K562 (cell line): ENCODE data around the gene CCR7. TPM values are rescaled to one million over a fixed set of nuclear protein-coding genes. Genes with fewer than 3 reads are reported as not detected.
"Not testable (repeated sequence)": the region's sequence is repeated elsewhere in the genome, so short reads cannot be mapped to it uniquely, and the experiment has no call there.

Source experiments
- ATAC-seq: fragments of 200-7000 bp; cut with Tn5 transposase; 3 replicates; pipeline ENCODE4 v1.9.1; 2020; ENCODE audit warnings: moderate library complexity
- BruUV-seq: library from RNA; stranded (reverse); fragments of 400-500 nt; replicated peaks from 2 replicates; lab custom pipeline; 2021; lab: Mats Ljungman, UMichigan
- CTCF ChIA-PET: fragments of 300-600 bp; formaldehyde crosslinking; extraction: SDS; loops from one replicate; lab custom pipeline; 2021; ENCODE audit warnings: low intra/inter-chr PET ratio; lab: Yijun Ruan, JAX
- POLR2A ChIA-PET: fragments of 300-600, 350-650 bp; sonication (Branson Sonifier 250); formaldehyde crosslinking; extraction: SDS; loops from one replicate; lab custom pipeline; 2021; ENCODE audit warnings: antibody characterized with exemption, inconsistent platforms; lab: Yijun Ruan, JAX
- DNase-seq, 4 experiments: peaks; one replicate each; pipeline versions ENCODE4 v3.0.0 to v3.0.0-alpha.2; 2011 to 2018; ENCODE audit warnings: low spot score in 3 of 4, mixed read lengths in 3 of 4; ENCODE audit errors: extremely low read depth in 1 of 4
- FAIRE-seq: peaks from 2 replicates; lab custom pipeline; 2011; peaks lifted over from hg19 to GRCh38; lab: Jason Lieb, UNC
- H2AFZ ChIP-seq: 2 replicates; pipeline ENCODE4 v1.6.0; 2011; ENCODE audit warnings: low read depth, low read length, control low read depth, inconsistent platforms
- H3K27ac ChIP-seq: fragments of 200-600 bp; 3 replicates; pipeline ENCODE4 v1.8.0; 2011; ENCODE audit warnings: low read depth, mild to moderate bottlenecking, control low read depth, inconsistent platforms, low read length, moderate library complexity, mixed read lengths; ENCODE audit errors: extremely low read depth
- H3K27me3 ChIP-seq, 2 experiments: fragments of 300-600 bp in 1 of 2; 2 replicates in 1 of 2; 3 replicates in 1 of 2; pipeline versions ENCODE4 v1.6.0 to v1.8.0; 2011; ENCODE audit warnings: inconsistent platforms in 2 of 2, low read length in 2 of 2, mild to moderate bottlenecking in 1 of 2, mixed read lengths in 1 of 2, moderate library complexity in 1 of 2; ENCODE audit not compliant: control insufficient read depth in 2 of 2, insufficient read depth in 2 of 2
- H3K36me3 ChIP-seq: fragments of 300-600 bp; 3 replicates; pipeline ENCODE4 v1.8.0; 2011; ENCODE audit warnings: mild to moderate bottlenecking, low read length, inconsistent platforms; ENCODE audit not compliant: control insufficient read depth, insufficient read depth
- H3K4me1 ChIP-seq, 2 experiments: fragments of 200-600 bp in 1 of 2; replicated peaks in 1 of 2; 2 replicates in 1 of 2; 3 replicates in 1 of 2; pipeline versions ENCODE4 v1.5.1 to v1.8.0; 2011; ENCODE audit warnings: inconsistent platforms in 2 of 2, low read length in 2 of 2, mild to moderate bottlenecking in 1 of 2, mixed read lengths in 1 of 2, moderate library complexity in 1 of 2; ENCODE audit not compliant: control insufficient read depth in 2 of 2, insufficient read depth in 2 of 2
- H3K4me2 ChIP-seq: 2 replicates; pipeline ENCODE4 v1.6.1; 2011; ENCODE audit warnings: low read length, control low read depth, inconsistent platforms, mixed read lengths; ENCODE audit not compliant: insufficient read depth
- H3K4me3 ChIP-seq: fragments of 200-600 bp; sonication (generic), shearing (Covaris generic); 2 replicates; pipeline ENCODE4 v1.5.1; 2016; ENCODE audit warnings: control low read depth, inconsistent platforms
- H3K79me2 ChIP-seq: fragments of 200-600 bp; 3 replicates; pipeline ENCODE4 v1.8.0; 2011; ENCODE audit warnings: low read length, inconsistent platforms; ENCODE audit not compliant: control insufficient read depth, insufficient read depth
- H3K9ac ChIP-seq, 2 experiments: 2 replicates each; pipeline versions ENCODE4 v1.6.0 to v1.6.1; 2011; ENCODE audit warnings: low read depth in 2 of 2, low read length in 2 of 2, control low read depth in 1 of 2, inconsistent platforms in 1 of 2, mild to moderate bottlenecking in 1 of 2, mixed read lengths in 1 of 2; ENCODE audit not compliant: insufficient read depth in 1 of 2
- H3K9me1 ChIP-seq: one replicate; pipeline ENCODE4 v1.6.0; 2011; ENCODE audit warnings: inconsistent platforms, mild to moderate bottlenecking, low read length, moderate library complexity; ENCODE audit not compliant: control insufficient read depth, insufficient read depth
- H3K9me3 ChIP-seq: replicated peaks from 2 replicates; pipeline ENCODE4 v1.5.1; 2011; ENCODE audit warnings: low read depth, low read length, inconsistent platforms; ENCODE audit not compliant: control insufficient read depth, insufficient read depth
- H4K20me1 ChIP-seq: replicated peaks from 2 replicates; pipeline ENCODE4 v1.6.1; 2011; ENCODE audit warnings: low read length, inconsistent platforms, mixed read lengths; ENCODE audit not compliant: control insufficient read depth, insufficient read depth
- CCAR2 ChIP-seq: fragments of 200-400 bp; formaldehyde crosslinking; IDR thresholded peaks from 2 replicates; pipeline ENCODE4 v1.6.1; 2017; ENCODE audit warnings: mild to moderate bottlenecking, low read depth, low read length
- DNMT1 ChIP-seq: fragments of 450-650 bp; IDR thresholded peaks from 2 replicates; pipeline ENCODE4 v1.6.1; 2016; ENCODE audit warnings: antibody characterized with exemption, mild to moderate bottlenecking
- ZEB2 ChIP-seq: fragments of 450-650 bp; IDR thresholded peaks from 2 replicates; pipeline ENCODE4 v1.6.1; 2016
- ZFP1 ChIP-seq: fragments of 450-650 bp; formaldehyde crosslinking; IDR thresholded peaks from 2 replicates; pipeline ENCODE4 v1.4.0; 2020; ENCODE audit warnings: mild to moderate bottlenecking, mixed read lengths
- ZNF146 ChIP-seq: IDR thresholded peaks from one replicate; pipeline ENCODE4 v1.6.1; 2018; ENCODE audit warnings: missing compliant biosample characterization; ENCODE audit not compliant: unreplicated experiment
- WGBS: fragments of 100-300 bp; shearing (Covaris generic); methylation state at CpG from one replicate; pipeline ENCODE4 v1.1.6; 2016; ENCODE audit warnings: low coverage, mixed read lengths; ENCODE audit not compliant: insufficient coverage; ENCODE audit errors: missing lambda C conversion rate; 5-methylcytosine and 5-hydroxymethylcytosine counted together
- in situ Hi-C: fragments of 300-500 bp; cut with MboI; formaldehyde crosslinking; loops from 4 replicates; pipeline ENCODE4 v1.15.0; 2018; ENCODE audit warnings: inconsistent platforms, mixed read lengths
- intact Hi-C: fragments of 100-400 bp; cut with micrococcal nuclease; formaldehyde crosslinking; loops from 2 replicates; pipeline ENCODE4 v1.14.2; 2022
- polyA plus RNA-seq, 8 experiments: library from polyadenylated mRNA; depleted of rRNA in 4 of 8; stranded (reverse) in 5 of 8; unstranded in 3 of 8; fragments of >200 nt; fragmentation: Nextera tagmentation in 2 of 8; fragmentation: Illumina TruSeq in 1 of 8; extraction: Ambion mirVana in 2 of 8; extraction: Trizol in 1 of 8; gene quantifications; 2 replicates each; pipeline versions ENCODE4 v1.2.1 to v1.2.3, GENCODE V29; 2011 to 2014; ENCODE audit warnings: inconsistent platforms in 1 of 8, missing spikeins in 1 of 8
- total RNA-seq, 7 experiments: library from RNA; depleted of rRNA in 6 of 7; stranded (reverse); fragments of >200 nt in 6 of 7; fragmentation: Illumina TruSeq in 2 of 7; extraction: Trizol in 2 of 7; gene quantifications; 2 replicates each; pipeline versions ENCODE4 v1.2.1 to v1.2.3, GENCODE V29; 2011 to 2021; ENCODE audit warnings: low replicate concordance in 1 of 7
- TF ChIP-seq, protein P1 (sequence below): sonication (generic); formaldehyde crosslinking; IDR thresholded peaks from 2 replicates; pipeline ENCODE4 v1.8.0; 2023; ENCODE audit warnings: mild to moderate bottlenecking, missing genetic modification reagents
- TF ChIP-seq, protein P2 (sequence below): fragments of 250-450 bp; sonication (Bioruptor Pico); IDR thresholded peaks from 2 replicates; pipeline ENCODE4 v1.6.1; 2021; ENCODE audit warnings: mild to moderate bottlenecking
- TF ChIP-seq, protein P3 (sequence below): fragments of 450-650 bp; formaldehyde crosslinking; IDR thresholded peaks from 2 replicates; pipeline ENCODE4 v1.4.0; 2020; ENCODE audit warnings: mild to moderate bottlenecking, mixed read lengths

CCR7 gene
- total and polyA plus RNA-seq, 9 of the 15 experiments (the other 6 are each of a cell fraction or from before 2014, with no cell fraction given): 0.14 to 1.4 (median 0.56) TPM

DNA sequence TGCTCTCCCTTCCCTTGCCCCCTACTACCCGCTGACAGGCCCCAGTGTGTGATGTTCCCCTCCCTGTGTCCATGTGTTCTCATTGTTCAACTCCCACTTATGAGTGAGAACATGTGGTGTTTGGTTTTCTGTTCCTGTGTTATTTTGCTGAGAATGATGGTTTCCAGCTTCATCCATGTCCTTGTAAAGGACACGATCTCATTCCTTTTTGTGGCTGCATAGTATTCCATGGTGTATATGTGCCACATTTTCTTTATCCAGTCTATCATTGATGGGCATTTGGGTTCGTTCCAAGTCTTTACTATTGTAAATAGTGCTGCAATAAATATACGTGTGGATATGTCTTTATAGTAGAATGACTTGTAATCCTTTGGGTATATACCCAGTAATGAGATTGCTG is 18.8 kb downstream of the CCR7 start:
- BruUV-seq, CTCF ChIA-PET, H3K9me3 ChIP-seq, H3K79me2 ChIP-seq: not testable (repeated sequence)
- TF ChIP-seq ZNF146 (CRISPR knock-in tag): peak; percentile 65
- TF ChIP-seq, all 486 proteins: peak for 1; not testable (repeated sequence) for 485
- H4K20me1 ChIP-seq, H3K36me3 ChIP-seq, in situ Hi-C loops, H3K9me1 ChIP-seq, ATAC-seq, H3K4me3 ChIP-seq, H3K27ac ChIP-seq, intact Hi-C loops, H3K9ac ChIP-seq, H3K27me3 ChIP-seq, H3K4me2 ChIP-seq, FAIRE-seq, DNase-seq, H2AFZ ChIP-seq: not testable (repeated sequence)
- POLR2A ChIA-PET: interaction anchor here (1.0 kb wide), 1 partner anchor 8 kb away, joined by 4 read pairs; no protein-coding TSS in a partner anchor
- WGBS: 37% methylated on average over 4 of the region's 4 CpGs
- peaks cover 13 to 20% of the 10 kb centered on the region in 2 experiments; a peak in 4 of 5 replicates for H3K4me1 ChIP-seq

DNA sequence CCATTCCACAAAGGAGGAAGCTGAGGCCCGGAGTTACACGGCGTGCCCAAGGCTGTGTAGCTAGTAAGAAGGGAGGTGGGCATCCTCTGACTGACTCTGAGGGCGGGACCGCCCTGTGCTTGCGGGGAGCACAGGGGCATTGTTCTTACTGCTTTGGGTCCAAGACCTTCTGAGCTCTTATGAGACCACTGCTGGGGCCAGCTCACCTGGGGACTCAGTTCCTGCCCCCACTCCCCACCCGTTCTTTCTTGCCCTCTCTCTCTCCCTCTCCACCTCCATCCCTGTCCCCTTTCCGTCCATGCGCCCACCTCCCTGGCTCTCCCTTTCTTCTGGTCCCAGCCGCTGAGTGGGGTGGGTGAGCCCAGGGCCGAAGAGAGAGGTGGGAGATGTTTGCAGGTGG is 19.6 kb downstream of the CCR7 start:
- 68% methylated on average over 8 of the region's 11 CpGs for WGBS
- intact Hi-C loops: no loop called here
- H3K36me3 ChIP-seq: no peaks in the 10 kb centered on the region
- FAIRE-seq (no peak), ATAC-seq (no peak), DNase-seq (no peak)
- H3K9ac ChIP-seq: no peak overlapping the region
- H3K9me3 ChIP-seq: no peaks in the 10 kb centered on the region
- H3K4me2 ChIP-seq: no peak overlapping the region
- H3K4me1 ChIP-seq: peaks cover 21 to 26% of the 10 kb centered on the region in 2 experiments
- no TSS peak for BruUV-seq
- CTCF ChIA-PET: no interaction called here
- H4K20me1 ChIP-seq: no peaks in the 10 kb centered on the region
- in situ Hi-C loops: no loop called here
- no peaks in the 10 kb centered on the region for H3K79me2 ChIP-seq
- no peaks in the 10 kb centered on the region for H3K27me3 ChIP-seq
- H3K27ac ChIP-seq: no peak overlapping the region
- POLR2A ChIA-PET: interaction anchor here (1.0 to 1.3 kb wide), 2 partner anchors 8 to 10 kb away, joined by 3 read pairs; no protein-coding TSS in a partner anchor
- no peak overlapping the region for H3K4me3 ChIP-seq
- no peak overlapping the region for H2AFZ ChIP-seq
- H3K9me1 ChIP-seq: peaks cover 4% of the 10 kb centered on the region
- no peak for TF ChIP-seq DNMT1
- TF ChIP-seq, protein P1, sequence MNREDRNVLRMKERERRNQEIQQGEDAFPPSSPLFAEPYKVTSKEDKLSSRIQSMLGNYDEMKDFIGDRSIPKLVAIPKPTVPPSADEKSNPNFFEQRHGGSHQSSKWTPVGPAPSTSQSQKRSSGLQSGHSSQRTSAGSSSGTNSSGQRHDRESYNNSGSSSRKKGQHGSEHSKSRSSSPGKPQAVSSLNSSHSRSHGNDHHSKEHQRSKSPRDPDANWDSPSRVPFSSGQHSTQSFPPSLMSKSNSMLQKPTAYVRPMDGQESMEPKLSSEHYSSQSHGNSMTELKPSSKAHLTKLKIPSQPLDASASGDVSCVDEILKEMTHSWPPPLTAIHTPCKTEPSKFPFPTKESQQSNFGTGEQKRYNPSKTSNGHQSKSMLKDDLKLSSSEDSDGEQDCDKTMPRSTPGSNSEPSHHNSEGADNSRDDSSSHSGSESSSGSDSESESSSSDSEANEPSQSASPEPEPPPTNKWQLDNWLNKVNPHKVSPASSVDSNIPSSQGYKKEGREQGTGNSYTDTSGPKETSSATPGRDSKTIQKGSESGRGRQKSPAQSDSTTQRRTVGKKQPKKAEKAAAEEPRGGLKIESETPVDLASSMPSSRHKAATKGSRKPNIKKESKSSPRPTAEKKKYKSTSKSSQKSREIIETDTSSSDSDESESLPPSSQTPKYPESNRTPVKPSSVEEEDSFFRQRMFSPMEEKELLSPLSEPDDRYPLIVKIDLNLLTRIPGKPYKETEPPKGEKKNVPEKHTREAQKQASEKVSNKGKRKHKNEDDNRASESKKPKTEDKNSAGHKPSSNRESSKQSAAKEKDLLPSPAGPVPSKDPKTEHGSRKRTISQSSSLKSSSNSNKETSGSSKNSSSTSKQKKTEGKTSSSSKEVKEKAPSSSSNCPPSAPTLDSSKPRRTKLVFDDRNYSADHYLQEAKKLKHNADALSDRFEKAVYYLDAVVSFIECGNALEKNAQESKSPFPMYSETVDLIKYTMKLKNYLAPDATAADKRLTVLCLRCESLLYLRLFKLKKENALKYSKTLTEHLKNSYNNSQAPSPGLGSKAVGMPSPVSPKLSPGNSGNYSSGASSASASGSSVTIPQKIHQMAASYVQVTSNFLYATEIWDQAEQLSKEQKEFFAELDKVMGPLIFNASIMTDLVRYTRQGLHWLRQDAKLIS (CRISPR knock-in tag): no peak
- no peak for TF ChIP-seq ZFP1 (CRISPR knock-in tag)
- TF ChIP-seq, protein P2, sequence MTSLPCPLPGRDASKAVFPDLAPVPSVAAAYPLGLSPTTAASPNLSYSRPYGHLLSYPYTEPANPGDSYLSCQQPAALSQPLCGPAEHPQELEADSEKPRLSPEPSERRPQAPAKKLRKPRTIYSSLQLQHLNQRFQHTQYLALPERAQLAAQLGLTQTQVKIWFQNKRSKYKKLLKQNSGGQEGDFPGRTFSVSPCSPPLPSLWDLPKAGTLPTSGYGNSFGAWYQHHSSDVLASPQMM (CRISPR knock-in tag): no peak
- no peak for TF ChIP-seq CCAR2
- TF ChIP-seq, protein P3, sequence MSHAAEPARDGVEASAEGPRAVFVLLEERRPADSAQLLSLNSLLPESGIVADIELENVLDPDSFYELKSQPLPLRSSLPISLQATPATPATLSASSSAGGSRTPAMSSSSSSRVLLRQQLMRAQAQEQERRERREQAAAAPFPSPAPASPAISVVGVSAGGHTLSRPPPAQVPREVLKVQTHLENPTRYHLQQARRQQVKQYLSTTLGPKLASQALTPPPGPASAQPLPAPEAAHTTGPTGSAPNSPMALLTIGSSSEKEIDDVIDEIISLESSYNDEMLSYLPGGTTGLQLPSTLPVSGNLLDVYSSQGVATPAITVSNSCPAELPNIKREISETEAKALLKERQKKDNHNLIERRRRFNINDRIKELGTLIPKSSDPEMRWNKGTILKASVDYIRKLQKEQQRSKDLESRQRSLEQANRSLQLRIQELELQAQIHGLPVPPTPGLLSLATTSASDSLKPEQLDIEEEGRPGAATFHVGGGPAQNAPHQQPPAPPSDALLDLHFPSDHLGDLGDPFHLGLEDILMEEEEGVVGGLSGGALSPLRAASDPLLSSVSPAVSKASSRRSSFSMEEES (CRISPR knock-in tag): no peak
- TF ChIP-seq ZEB2: no peak
